ENCODE results near the gene BTF3L4. TPM values are rescaled to one million over a fixed set of nuclear protein-coding genes. Genes with fewer than 3 reads are reported as not detected.

Gene BTF3L4
- total RNA-seq, 2 experiments from 2014 or later = 33.4 to 34.5 TPM

- ChIA-PET CTCF (no interaction called here), POLR2A (no interaction called here)
These were observed 46.4 kb downstream of the BTF3L4 start for GRCh38 chr1:52102336-52103013.

- POLR2A ChIA-PET = no interaction called here
- CTCF ChIA-PET = no interaction called here
These were observed 55.4 kb downstream of the BTF3L4 start for GRCh38 chr1:52111492-52111891.

GRCh38 chr1:52112489-52112888 lies 56.4 kb downstream of the BTF3L4 start:
- CTCF ChIA-PET = interaction anchor here (0.7 kb wide), 1 partner anchor 256 kb away, joined by 3 read pairs; no protein-coding TSS in a partner anchor
- POLR2A ChIA-PET = no interaction called here

- ChIA-PET POLR2A (no interaction called here), CTCF (no interaction called here)
These were observed 63.4 kb downstream of the BTF3L4 start for GRCh38 chr1:52119301-52120079.

GRCh38 chr1:52122384-52122783 lies 66.3 kb downstream of the BTF3L4 start:
- CTCF ChIA-PET = no interaction called here
- POLR2A ChIA-PET = no interaction called here

- CTCF ChIA-PET = no interaction called here
- POLR2A ChIA-PET = no interaction called here
These were observed 67.5 kb downstream of the BTF3L4 start for GRCh38 chr1:52123622-52124021.

GRCh38 chr1:52125736-52126359 lies 69.8 kb downstream of the BTF3L4 start:
- ChIA-PET CTCF (no interaction called here), POLR2A (no interaction called here)

- CTCF ChIA-PET = interaction anchor here (0.6 to 1.3 kb wide), 6 partner anchors 12 to 166 kb away, joined by 3 read pairs; no protein-coding TSS in a partner anchor
- POLR2A ChIA-PET = no interaction called here
These were observed 71.4 kb downstream of the BTF3L4 start for GRCh38 chr1:52127181-52128180.

- POLR2A ChIA-PET = no interaction called here
These were observed 83.9 kb downstream of the BTF3L4 start for GRCh38 chr1:52139817-52140540.

More at GRCh38 chr1:52139817-52140540, 83.9 kb downstream of the BTF3L4 start:
- CTCF ChIA-PET = interaction anchor here (1.1 to 1.8 kb wide), 3 partner anchors 13 to 264 kb away, joined by 3 to 8 read pairs (median 3); partner anchors contain the start of genes ORC1 and PRPF38A

Other genes starting within 250 kb of the BTF3L4 start
- gene NRDC, start 177.6 kb upstream of the BTF3L4 start, total RNA-seq = 100 to 1,000 TPM; 118 to 128 TPM
- under 1 TPM; 0.10 to 0.17 TPM for gene RAB3B, start 65.6 kb upstream of the BTF3L4 start, total RNA-seq
- 10 to 100 TPM; 16.2 to 17.9 TPM for gene KTI12, start 22.5 kb upstream of the BTF3L4 start, total RNA-seq
- 10 to 100 TPM; 35.1 to 37.4 TPM for gene TXNDC12, start 1.1 kb upstream of the BTF3L4 start, total RNA-seq
- 1 to 10 TPM; 3.8 to 4.2 TPM for gene ZFYVE9, start 85.8 kb downstream of the BTF3L4 start, total RNA-seq

Data from activated CD8-positive, alpha-beta memory T cell treated with anti-CD3 and anti-CD28 coated beads for 36 hours (primary cell).